Neutrophil (primary cell): Measurements from ENCODE around the gene RNF130.
"Not testable (repeated sequence)": the region's sequence is repeated elsewhere in the genome, so short reads cannot be mapped to it uniquely, and the experiment has no call there.

Experiments
- H3K27ac ChIP-seq: fragments of 200-600 bp; sonication (generic); 2 replicates; pipeline ENCODE4 v1.5.1; 2016; ENCODE audit warnings: mild to moderate bottlenecking, moderate library complexity
- H3K27me3 ChIP-seq: fragments of 200-600 bp; sonication (generic); 2 replicates; pipeline ENCODE4 v1.6.0; 2016; ENCODE audit warnings: mild to moderate bottlenecking
- H3K36me3 ChIP-seq: fragments of 200-600 bp; sonication (generic); 2 replicates; pipeline ENCODE4 v1.5.1; 2017
- H3K4me1 ChIP-seq, 2 experiments: fragments of 200-600 bp in 1 of 2; sonication (generic) in 1 of 2; 1 replicate in 1 of 2; 2 replicates in 1 of 2; pipeline versions ENCODE4 v1.5.1 to v1.6.1; 2013 to 2016; ENCODE audit warnings: low read depth in 1 of 2, low read length in 1 of 2, mild to moderate bottlenecking in 1 of 2, moderate library complexity in 1 of 2; ENCODE audit not compliant: control insufficient read depth in 1 of 2, insufficient read depth in 1 of 2
- H3K4me3 ChIP-seq, 2 experiments: fragments of 200-600 bp in 1 of 2; sonication (generic) in 1 of 2; 1 replicate in 1 of 2; 2 replicates in 1 of 2; pipeline ENCODE4 v1.5.1; 2013 to 2016; ENCODE audit warnings: low read depth in 1 of 2, low read length in 1 of 2, mild to moderate bottlenecking in 1 of 2, moderate library complexity in 1 of 2
- H3K9me3 ChIP-seq: fragments of 200-600 bp; sonication (generic); 2 replicates; pipeline ENCODE4 v1.5.1; 2016
- TF ChIP-seq, protein P1 (sequence below): fragments of 200-600 bp; sonication (generic); IDR thresholded peaks from 2 replicates; pipeline ENCODE4 v1.5.1; 2016; ENCODE audit warnings: antibody characterized with exemption

RNF130 gene

DNA sequence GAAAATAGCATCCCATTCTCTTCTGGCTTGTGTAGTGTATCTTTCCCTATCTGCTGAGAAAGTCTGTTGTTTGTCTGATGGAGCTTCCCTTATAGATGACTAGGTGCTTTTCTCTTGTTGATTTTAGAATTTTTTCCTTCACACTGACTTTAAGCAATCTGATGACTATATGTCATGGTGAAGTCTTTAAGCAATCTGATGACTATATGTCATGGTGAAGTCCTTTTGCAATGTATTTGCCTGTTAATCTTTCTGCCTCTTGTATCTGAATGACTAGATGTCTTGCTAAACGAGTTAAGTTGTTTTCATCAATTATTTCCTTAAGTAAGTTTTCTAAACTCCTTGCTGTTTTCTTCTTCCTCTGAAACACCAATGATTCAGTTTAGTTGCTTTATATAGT, 80.5 kb downstream of the RNF130 start:
- Histone ChIP-seq H3K27ac (no peak overlapping the region), H3K4me3 (no peak overlapping the region), H3K36me3 (peaks cover 3% of the 10 kb centered on the region), H3K9me3 (no peaks in the 10 kb centered on the region), H3K4me1 (peaks cover 0 to 5% of the 10 kb centered on the region in 2 experiments), H3K27me3 (no peaks in the 10 kb centered on the region)
- TF ChIP-seq, protein P1, sequence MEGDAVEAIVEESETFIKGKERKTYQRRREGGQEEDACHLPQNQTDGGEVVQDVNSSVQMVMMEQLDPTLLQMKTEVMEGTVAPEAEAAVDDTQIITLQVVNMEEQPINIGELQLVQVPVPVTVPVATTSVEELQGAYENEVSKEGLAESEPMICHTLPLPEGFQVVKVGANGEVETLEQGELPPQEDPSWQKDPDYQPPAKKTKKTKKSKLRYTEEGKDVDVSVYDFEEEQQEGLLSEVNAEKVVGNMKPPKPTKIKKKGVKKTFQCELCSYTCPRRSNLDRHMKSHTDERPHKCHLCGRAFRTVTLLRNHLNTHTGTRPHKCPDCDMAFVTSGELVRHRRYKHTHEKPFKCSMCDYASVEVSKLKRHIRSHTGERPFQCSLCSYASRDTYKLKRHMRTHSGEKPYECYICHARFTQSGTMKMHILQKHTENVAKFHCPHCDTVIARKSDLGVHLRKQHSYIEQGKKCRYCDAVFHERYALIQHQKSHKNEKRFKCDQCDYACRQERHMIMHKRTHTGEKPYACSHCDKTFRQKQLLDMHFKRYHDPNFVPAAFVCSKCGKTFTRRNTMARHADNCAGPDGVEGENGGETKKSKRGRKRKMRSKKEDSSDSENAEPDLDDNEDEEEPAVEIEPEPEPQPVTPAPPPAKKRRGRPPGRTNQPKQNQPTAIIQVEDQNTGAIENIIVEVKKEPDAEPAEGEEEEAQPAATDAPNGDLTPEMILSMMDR = no peak

DNA sequence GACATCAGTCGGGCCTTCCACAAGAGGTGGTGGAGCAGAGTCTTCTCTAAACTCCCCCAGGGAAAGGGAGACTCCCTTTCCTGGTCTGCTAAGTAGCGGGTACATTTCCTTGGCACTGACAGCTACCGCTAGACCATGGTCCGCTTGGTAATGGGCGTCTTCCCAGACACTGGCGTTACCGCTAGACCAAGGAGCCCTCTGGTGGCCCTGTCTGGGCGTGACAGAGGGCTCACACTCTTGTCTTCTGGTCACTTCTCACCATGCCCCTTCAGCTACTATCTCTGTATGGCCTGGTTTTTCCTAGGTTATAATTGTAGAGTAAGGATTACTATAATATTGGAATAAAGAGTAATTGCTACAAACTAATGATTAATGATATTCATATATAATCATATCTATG, 81.0 kb downstream of the RNF130 start:
- not testable (repeated sequence) for H3K36me3 ChIP-seq, H3K27me3 ChIP-seq, H3K9me3 ChIP-seq, H3K27ac ChIP-seq, H3K4me3 ChIP-seq, H3K4me1 ChIP-seq

DNA sequence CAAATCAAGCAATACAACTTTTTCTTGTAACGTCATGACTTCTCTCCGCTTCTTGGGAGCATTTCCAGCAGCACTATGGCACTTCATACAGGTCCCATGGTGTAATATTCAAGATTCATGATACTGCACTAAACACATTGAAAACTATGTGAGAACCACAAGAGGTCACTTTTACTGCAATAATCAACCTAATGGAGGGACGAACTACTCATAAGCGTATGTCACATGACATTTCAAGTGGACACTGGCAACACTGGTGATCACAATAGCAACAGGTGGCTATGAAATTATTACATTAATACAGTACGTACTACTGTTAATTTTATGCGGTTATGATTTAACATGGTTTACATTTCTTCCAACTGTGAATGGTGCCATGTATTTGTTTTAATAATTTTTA, 85.2 kb downstream of the RNF130 start:
- Histone ChIP-seq H3K27me3 (no peaks in the 10 kb centered on the region), H3K9me3 (no peaks in the 10 kb centered on the region), H3K4me1 (no peaks in the 10 kb centered on the region), H3K4me3 (no peak overlapping the region), H3K36me3 (peaks cover 25% of the 10 kb centered on the region), H3K27ac (no peak overlapping the region)
- TF ChIP-seq, protein P1 = no peak

DNA sequence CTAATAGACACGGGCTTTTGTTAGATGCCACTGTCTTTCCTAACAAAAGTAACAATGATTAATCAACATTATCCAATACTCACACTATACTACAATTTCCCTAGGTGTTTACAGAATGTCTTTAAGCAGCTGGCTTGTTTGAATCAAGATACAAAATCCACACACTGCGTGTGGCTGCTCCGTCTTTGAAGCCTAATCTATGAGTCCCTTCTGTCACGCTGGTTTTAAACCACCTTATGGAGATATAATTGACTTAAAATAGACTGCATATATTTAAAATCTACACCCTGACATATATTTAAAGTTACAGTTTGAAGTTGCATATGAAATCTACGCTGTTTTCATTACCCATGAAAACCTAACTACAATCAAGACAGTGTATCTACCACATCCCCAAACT, 89.9 kb downstream of the RNF130 start:
- TF ChIP-seq, protein P1 = no peak

DNA sequence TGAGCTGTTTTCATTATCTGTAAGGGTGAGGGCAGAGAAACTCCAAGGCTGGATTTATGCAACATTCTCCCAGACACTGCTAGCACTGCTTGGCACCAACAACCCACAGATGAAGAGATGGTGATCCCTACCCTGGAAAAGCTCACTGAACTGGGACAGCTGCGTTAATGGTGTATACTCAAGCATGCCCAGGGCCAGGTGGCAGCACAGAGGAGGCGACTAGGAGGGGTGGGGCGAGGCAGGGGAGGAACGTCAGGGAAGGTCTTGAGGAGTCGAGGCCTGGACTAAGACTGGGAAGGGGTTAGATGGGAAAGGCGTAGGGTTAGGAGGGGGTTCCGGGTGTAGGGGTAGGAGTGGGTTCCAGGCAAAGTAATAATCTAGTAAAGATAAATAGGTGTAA, 90.8 kb downstream of the RNF130 start:
- Histone ChIP-seq H3K27ac (no peak overlapping the region), H3K36me3 (peaks cover 74% of the 10 kb centered on the region)
- TF ChIP-seq, protein P1 = no peak

More for the DNA sequence above, 89.9 kb downstream of the RNF130 start:
- no peak overlapping the region for H3K27ac ChIP-seq
- H3K36me3 ChIP-seq = peaks cover 66% of the 10 kb centered on the region
- no peaks in the 10 kb centered on the region for H3K9me3 ChIP-seq
- H3K4me3 ChIP-seq = no peak overlapping the region
- no peaks in the 10 kb centered on the region for H3K27me3 ChIP-seq
- H3K4me1 ChIP-seq = no peaks in the 10 kb centered on the region

DNA sequence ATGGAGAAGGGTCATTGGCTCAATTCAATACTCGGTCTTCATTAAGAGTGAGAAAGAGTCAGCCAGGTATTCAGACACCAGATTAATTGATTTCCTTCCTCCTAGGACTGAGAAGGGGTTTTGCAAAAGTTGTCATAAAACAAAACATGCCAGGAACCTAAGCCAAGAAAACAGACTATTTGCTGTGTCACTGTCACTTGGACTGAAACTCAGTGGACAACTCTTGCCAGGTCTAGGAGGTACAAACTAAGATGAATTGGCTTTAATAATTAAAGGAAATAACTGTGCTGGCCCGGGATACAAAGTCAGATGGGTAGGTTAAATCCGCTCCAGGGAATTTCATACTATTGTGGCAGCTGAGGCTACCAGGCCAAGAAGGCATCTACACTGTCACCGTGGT, 92.8 kb downstream of the RNF130 start:
- H3K4me3 ChIP-seq = no peak overlapping the region
- H3K9me3 ChIP-seq = no peaks in the 10 kb centered on the region
- H3K4me1 ChIP-seq = no peaks in the 10 kb centered on the region
- TF ChIP-seq, protein P1 = no peak
- no peaks in the 10 kb centered on the region for H3K27me3 ChIP-seq
- H3K36me3 ChIP-seq = peaks cover 88% of the 10 kb centered on the region
- H3K27ac ChIP-seq = no peak overlapping the region

More for the DNA sequence above, 90.8 kb downstream of the RNF130 start:
- Histone ChIP-seq H3K27me3 (no peaks in the 10 kb centered on the region), H3K4me1 (no peaks in the 10 kb centered on the region), H3K4me3 (no peak overlapping the region), H3K9me3 (no peaks in the 10 kb centered on the region)
